Ascending aorta (tissue), 2 donors: ENCODE measurements around the gene TUBA1C. TPM values are rescaled to one million over a fixed set of nuclear protein-coding genes. Genes with fewer than 3 reads are reported as not detected.
"Not testable (repeated sequence)": the region's sequence is repeated elsewhere in the genome, so short reads cannot be mapped to it uniquely, and the experiment has no call there.

Source experiments
- DNase-seq, 2 donors: peaks; one replicate each; pipeline ENCODE4 v3.0.0-alpha.2; 2019; ENCODE audit warnings: low spot score in 2 of 2
- H3K27ac ChIP-seq, 2 donors: fragments of 200-600 bp; sonication (generic); one replicate each; pipeline ENCODE4 v1.5.1; 2016 to 2017; ENCODE audit warnings: mild to moderate bottlenecking in 1 of 2
- H3K27me3 ChIP-seq: fragments of 200-600 bp; sonication (generic); one replicate; pipeline ENCODE4 v1.5.1; 2017
- H3K36me3 ChIP-seq, 2 donors: fragments of 200-600 bp; sonication (generic); one replicate each; pipeline ENCODE4 v1.5.1; 2016
- H3K4me1 ChIP-seq, 2 donors: fragments of 200-600 bp; sonication (generic); one replicate each; pipeline ENCODE4 v1.5.1; 2016 to 2017; ENCODE audit warnings: mild to moderate bottlenecking in 1 of 2
- H3K4me3 ChIP-seq, 2 donors: fragments of 200-600 bp; sonication (generic); one replicate each; pipeline ENCODE4 v1.5.1; 2016 to 2017; ENCODE audit warnings: mild to moderate bottlenecking in 1 of 2
- H3K9me3 ChIP-seq, 2 donors: fragments of 200-600 bp; sonication (generic); one replicate each; pipeline ENCODE4 v1.5.1; 2016
- CTCF ChIP-seq, 3 experiments: fragments of 200-600 bp in 2 of 3; fragments of 450-650 bp in 1 of 3; sonication (generic) in 2 of 3; IDR thresholded peaks; one replicate each; pipeline ENCODE4 v1.5.1; 2016 to 2019; ENCODE audit warnings: antibody characterized with exemption in 3 of 3, mild to moderate bottlenecking in 1 of 3, moderate library complexity in 1 of 3
- intact Hi-C: fragments of 100-400 bp; cut with DNase I; formaldehyde crosslinking; loops from one replicate; pipeline ENCODE4 v1.15.1; 2023
- total RNA-seq: library from RNA; depleted of rRNA; stranded (reverse); fragments of >200 nt; gene quantifications from one replicate; pipeline ENCODE4 v1.1.0, GENCODE V29; 2016

Gene TUBA1C
- total RNA-seq, 1 donor from 2014 or later, result 370 TPM

GRCh38 chr12:49276304-49277290 is 11.7 kb downstream of the TUBA1C start:
- no peak overlapping the region for H3K4me3 ChIP-seq
- H3K27ac ChIP-seq, result no peak overlapping the region
- H3K36me3 ChIP-seq, result peaks cover 18 to 20% of the 10 kb centered on the region in 2 donors
- no peaks in the 10 kb centered on the region for H3K9me3 ChIP-seq
- no peaks in the 10 kb centered on the region for H3K4me1 ChIP-seq
- no peak for DNase-seq
- TF ChIP-seq CTCF (IDR thresholded peaks at IDR 0.05), result no peak
- no peaks in the 10 kb centered on the region for H3K27me3 ChIP-seq
- intact Hi-C loops, result no loop called here

GRCh38 chr12:49277466-49277865 is 12.6 kb downstream of the TUBA1C start:
- Histone ChIP-seq H3K27me3 (no peaks in the 10 kb centered on the region), H3K9me3 (no peaks in the 10 kb centered on the region), H3K4me3 (no peak overlapping the region), H3K4me1 (no peaks in the 10 kb centered on the region), H3K27ac (no peak overlapping the region), H3K36me3 (peaks cover 12 to 14% of the 10 kb centered on the region in 2 donors)
- DNase-seq, result no peak
- intact Hi-C loops, result no loop called here
- no peak for TF ChIP-seq CTCF (IDR thresholded peaks at IDR 0.05)

DNA sequence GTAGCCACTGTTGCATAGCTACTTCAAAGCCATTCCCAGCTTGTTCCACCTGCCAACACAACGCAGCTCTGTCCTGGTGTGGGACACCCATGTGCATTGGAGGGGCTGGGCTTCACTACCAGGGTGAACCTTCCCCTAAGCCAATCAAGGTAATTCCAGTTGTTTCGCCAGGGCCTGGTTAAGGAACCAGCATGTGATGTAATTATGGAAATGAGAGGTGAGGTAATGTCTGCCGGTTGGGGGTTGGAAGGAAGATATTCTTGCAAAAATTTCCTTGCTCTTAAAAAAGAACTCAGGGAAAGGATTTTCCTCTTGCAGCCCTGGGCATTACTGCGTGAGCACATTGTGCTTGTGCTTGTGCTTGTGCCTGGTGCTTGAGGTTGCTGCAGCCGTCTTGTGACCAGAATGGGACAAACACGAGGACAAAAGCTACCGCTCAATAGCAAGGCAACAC is 14.9 kb downstream of the TUBA1C start:
- Histone ChIP-seq H3K4me1 (no peaks in the 10 kb centered on the region), H3K9me3 (no peaks in the 10 kb centered on the region), H3K36me3 (no peaks in the 10 kb centered on the region), H3K27ac (no peak overlapping the region), H3K27me3 (no peaks in the 10 kb centered on the region), H3K4me3 (no peak overlapping the region)
- no peak for TF ChIP-seq CTCF (IDR thresholded peaks at IDR 0.05)
- intact Hi-C loops, result no loop called here
- no peak for DNase-seq

DNA sequence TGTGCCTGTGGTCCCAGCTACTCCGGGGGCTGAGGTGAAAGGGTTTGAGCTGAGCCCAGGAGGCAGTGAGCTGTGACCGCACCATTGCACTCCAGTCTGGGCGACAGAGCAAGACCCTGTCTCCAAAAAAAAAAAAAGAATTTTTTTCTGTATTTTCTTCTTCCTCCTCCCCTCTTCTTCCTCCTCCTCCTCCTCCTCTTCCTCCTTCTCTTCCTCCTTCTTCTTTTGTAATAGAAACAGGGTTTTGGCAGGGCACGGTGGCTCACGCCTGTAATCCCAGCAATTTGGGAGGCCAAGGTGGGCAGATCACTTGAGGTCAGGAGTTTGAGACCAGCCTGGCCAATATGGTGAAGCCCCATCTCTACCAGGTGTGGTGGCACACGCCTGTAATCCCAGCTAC is 15.7 kb downstream of the TUBA1C start:
- H3K4me1 ChIP-seq, H3K27me3 ChIP-seq, DNase-seq, H3K36me3 ChIP-seq, intact Hi-C loops, H3K27ac ChIP-seq, H3K9me3 ChIP-seq, H3K4me3 ChIP-seq: not testable (repeated sequence)

- DNase-seq, result no peak
- intact Hi-C loops, result no loop called here
- Histone ChIP-seq H3K4me3 (no peak overlapping the region), H3K9me3 (no peaks in the 10 kb centered on the region), H3K4me1 (no peaks in the 10 kb centered on the region), H3K36me3 (no peaks in the 10 kb centered on the region), H3K27me3 (no peaks in the 10 kb centered on the region), H3K27ac (no peak overlapping the region)
- no peak for TF ChIP-seq CTCF (IDR thresholded peaks at IDR 0.05)
Observed at GRCh38 chr12:49282302-49282701, 17.4 kb downstream of the TUBA1C start.

GRCh38 chr12:49282740-49283375 is 18.0 kb downstream of the TUBA1C start:
- H3K9me3 ChIP-seq, H3K36me3 ChIP-seq, DNase-seq, intact Hi-C loops, H3K27ac ChIP-seq, H3K4me1 ChIP-seq, H3K27me3 ChIP-seq, H3K4me3 ChIP-seq: not testable (repeated sequence)
